Measurements from ENCODE around the gene AGBL3. TPM values are rescaled to one million over a fixed set of nuclear protein-coding genes. Genes with fewer than 3 reads are reported as not detected.

The AGBL3 gene
- total and polyA plus RNA-seq, 9 of the 15 experiments (the other 6 are each of a cell fraction or from before 2014, with no cell fraction given), result 0.54 to 2.9 (median 1.7) TPM

GRCh38 chr7:135160858-135161653 is 174.7 kb downstream of the AGBL3 start (continued):
- TF ChIP-seq ZNF518B (CRISPR knock-in tag; IDR thresholded peaks at IDR 0.05), result no peak
- TF ChIP-seq GABPB2 (CRISPR knock-in tag; conservative IDR thresholded peaks at IDR 0.05), result no peak
- TF ChIP-seq SMARCA4 (IDR thresholded peaks at IDR 0.05), result peak; percentile 50
- TF ChIP-seq ADNP (tag; IDR thresholded peaks at IDR 0.05), result peak; percentile 7; the same call in 1 of the 2 replicates
- no peak for TF ChIP-seq MBD2 (IDR thresholded peaks at IDR 0.05; ENCODE audit: borderline replicate concordance, low read depth)
- no peak for TF ChIP-seq CBX8 (IDR thresholded peaks at IDR 0.05; ENCODE audit: borderline replicate concordance, extremely low read depth, low read depth, low read length, poor library complexity, severe bottlenecking)
- TF ChIP-seq ZFP91 (CRISPR knock-in tag; IDR thresholded peaks at IDR 0.05), result no peak
- 0 out of 2 replicates have a peak, but pooled peaks have one; percentile 12 for TF ChIP-seq ZKSCAN8 (CRISPR knock-in tag; IDR thresholded peaks at IDR 0.05)
- TF ChIP-seq ATF4 (CRISPR knock-in tag; IDR thresholded peaks at IDR 0.05), result peak; percentile 99
- no peak for TF ChIP-seq SNAPC5 (CRISPR knock-in tag; IDR thresholded peaks at IDR 0.05)
- TF ChIP-seq CBX3 (IDR thresholded peaks at IDR 0.05; ENCODE audit: borderline replicate concordance in 1 of 2, low read length in 2 of 2), result peak in 1 of 2 experiments; percentile 73; a peak in 1 of 3 replicates
- no peak; a peak in 1 of 4 replicates for TF ChIP-seq MAZ (CRISPR knock-in tag; conservative IDR thresholded peaks at IDR 0.05 in 1 of 2, IDR thresholded peaks at IDR 0.05 in 1 of 2)
- TF ChIP-seq NCOR1 (IDR thresholded peaks at IDR 0.05), result peak; percentile 29; the same call in 1 of the 2 replicates
- no peak for TF ChIP-seq SP1 (CRISPR knock-in tag; IDR thresholded peaks at IDR 0.05)
- no peak for TF ChIP-seq SMAD2 (IDR thresholded peaks at IDR 0.05; ENCODE audit: low read depth, low read length)
- TF ChIP-seq GATA2 (CRISPR knock-in tag; IDR thresholded peaks at IDR 0.05), result peak; percentile 36; the same call in 1 of the 2 replicates
- TF ChIP-seq ZBTB43 (CRISPR knock-in tag; IDR thresholded peaks at IDR 0.05), result no peak
- no peak for TF ChIP-seq NFE2L1 (tag; IDR thresholded peaks at IDR 0.05; ENCODE audit: borderline replicate concordance, low read depth)
- TF ChIP-seq MTA3 (IDR thresholded peaks at IDR 0.05; ENCODE audit: borderline replicate concordance), result peak; percentile 37; the same call in 1 of the 2 replicates
- TF ChIP-seq KDM2B (CRISPR knock-in tag; IDR thresholded peaks at IDR 0.05), result no peak
